NCI-H2081 treated with DMSO at 0.1 percent for 48 hours (cell line): Measurements from ENCODE around the gene NFIC.
"Not testable (repeated sequence)": the region's sequence is repeated elsewhere in the genome, so short reads cannot be mapped to it uniquely, and the experiment has no call there.

Source experiments
- DNase-seq: peaks from one replicate; lab custom pipeline; 2025; lab: John Stamatoyannopoulos, UW

NFIC gene

DNA sequence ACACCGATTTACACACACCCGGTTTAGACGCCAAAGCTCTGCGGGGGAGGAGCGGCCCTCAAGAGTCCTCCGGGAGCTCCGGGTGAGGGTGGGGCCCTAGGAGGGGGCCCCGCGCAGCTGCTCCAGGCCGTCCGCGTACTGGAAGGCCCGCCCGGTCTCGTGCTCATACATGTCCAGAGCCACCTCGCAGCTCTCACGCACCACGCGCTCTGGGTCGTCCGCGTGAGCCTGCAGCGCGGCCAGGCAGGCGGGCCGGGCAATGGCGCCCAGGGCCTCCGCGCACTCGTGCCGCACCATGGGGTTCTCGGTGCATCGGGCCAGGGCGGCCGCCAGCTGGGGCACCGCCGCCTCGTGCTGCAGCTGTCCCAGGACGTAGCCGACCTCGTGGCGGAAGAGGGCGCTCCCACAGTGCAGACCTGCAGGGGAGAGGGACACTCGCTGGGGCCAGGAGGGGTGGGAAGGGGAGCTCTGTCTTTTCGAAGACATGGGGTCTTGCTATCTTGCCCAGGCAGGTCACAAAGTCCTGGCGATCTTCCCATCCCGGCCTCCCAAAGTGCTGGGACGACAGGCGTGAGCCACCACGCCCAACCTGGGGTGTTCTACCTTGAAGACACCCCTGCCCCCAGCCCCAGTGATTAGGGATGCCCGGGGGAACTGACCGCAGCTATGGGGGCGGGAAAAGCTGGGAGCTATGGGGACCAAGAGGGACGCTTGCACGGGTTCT lies 125.2 kb downstream of the NFIC start:
- no peak for DNase-seq

DNA sequence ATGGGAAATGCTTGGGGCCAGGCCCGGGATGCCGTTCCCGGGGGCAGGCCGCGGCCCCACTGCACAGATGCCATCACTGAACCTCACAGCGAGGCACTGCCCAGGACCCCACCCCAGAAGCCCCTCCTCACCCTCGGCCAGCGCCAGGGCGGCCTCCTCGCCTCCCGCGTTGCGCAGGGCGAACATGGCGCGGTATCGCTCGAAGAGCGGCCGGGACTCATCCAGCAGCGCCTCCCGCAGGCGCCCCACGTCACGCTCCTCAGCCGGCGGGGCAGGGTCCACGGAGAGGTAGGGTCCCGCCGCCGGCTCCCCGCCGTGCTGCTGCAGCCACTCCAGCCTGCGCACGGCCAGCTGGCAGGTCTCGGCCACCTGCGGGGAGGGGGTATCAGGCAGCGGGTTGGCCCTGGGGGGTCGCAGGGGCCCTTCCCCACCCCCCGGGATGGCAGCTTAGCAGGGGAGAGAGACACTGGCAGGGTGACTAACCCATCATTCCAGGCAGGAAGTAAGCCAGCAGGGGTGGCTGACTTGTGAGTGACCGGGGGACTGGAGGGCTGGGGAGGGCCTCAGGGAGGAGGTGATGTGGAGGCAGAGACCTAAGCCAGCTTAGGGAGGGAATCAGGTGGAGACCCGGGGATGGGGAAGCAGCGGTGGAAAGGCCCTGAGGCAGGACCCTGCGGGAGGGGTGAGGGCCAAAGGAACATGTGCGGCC lies 125.9 kb downstream of the NFIC start:
- no peak for DNase-seq

DNA sequence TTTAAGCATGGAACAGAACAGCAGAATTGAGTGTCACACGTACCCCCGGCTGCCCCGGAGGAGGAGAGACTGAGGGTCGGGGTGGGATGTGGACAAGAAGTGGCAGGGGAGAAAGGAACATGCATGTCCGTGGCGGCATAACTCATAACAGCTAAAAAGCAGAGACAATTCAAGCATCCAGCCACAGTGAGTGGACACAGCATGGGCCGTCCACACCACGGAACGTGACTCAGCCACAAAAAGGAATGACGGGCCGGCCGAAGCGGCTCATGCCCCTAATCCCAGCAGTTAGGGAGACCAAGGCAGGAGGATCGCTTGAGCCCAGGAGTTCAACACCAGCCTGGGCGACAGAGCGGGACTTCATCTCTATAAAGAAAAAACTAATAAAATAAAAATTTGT lies 126.5 kb downstream of the NFIC start:
- DNase-seq, result no peak

DNA sequence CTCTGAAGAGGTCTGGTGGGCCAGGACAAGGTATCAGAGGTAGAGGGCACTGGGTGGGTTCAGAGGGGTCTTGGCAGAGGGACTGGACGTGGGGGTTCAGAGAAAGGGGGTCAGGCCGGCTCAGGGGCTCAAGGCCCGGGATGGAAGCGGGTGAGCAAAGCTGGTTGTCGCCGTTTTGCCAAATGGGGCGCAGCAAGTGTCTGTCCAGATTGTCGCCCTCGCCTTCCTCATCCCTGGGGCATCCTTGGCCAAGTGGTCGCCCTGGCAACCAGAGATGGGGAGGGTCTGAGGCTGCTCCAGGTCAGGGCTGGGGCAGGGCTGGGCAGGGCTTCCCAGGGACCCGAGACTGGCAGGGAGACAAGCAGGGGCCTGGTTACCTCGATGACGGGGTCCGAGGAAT lies 127.3 kb downstream of the NFIC start:
- no peak for DNase-seq

DNA sequence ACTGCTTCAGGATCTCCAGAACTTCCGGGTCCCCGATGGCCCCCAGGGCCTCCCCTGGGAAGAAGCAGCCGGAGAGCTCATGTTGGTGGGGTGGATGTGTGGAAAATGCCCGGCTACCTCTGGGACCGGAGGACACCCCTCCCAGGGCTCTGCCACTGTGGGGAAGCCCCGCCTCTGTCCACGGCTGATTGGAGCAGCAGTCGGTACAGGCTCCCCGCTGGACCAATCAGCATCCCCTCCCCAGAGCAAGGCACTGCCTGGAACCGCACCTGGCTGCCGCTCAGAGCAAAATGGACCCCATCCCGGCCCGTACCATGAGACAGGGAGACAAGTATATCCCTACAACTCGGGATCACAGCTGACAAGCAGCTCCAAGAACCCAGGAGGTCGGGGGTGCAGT lies 127.7 kb downstream of the NFIC start:
- no peak for DNase-seq

DNA sequence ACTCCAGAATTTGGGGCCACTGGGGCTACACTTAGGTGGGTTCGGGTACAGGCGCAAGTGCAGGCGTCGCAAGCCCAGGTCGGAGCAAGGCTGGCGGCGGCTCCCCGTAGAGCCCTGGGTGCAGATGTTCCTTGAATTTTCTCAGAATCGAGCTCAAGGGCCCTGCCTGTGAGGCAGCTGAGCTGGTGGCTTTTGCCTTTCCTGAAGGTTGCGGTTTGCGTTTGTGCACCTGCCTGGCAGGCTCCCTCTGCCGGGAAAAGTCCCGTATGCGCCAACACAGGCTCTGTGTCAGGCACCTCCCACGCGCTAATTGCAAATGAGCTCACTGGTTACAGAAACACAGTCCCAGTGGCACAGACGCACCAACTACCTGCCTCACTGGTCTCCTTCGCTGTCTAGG lies 128.2 kb downstream of the NFIC start:
- no peak for DNase-seq

DNA sequence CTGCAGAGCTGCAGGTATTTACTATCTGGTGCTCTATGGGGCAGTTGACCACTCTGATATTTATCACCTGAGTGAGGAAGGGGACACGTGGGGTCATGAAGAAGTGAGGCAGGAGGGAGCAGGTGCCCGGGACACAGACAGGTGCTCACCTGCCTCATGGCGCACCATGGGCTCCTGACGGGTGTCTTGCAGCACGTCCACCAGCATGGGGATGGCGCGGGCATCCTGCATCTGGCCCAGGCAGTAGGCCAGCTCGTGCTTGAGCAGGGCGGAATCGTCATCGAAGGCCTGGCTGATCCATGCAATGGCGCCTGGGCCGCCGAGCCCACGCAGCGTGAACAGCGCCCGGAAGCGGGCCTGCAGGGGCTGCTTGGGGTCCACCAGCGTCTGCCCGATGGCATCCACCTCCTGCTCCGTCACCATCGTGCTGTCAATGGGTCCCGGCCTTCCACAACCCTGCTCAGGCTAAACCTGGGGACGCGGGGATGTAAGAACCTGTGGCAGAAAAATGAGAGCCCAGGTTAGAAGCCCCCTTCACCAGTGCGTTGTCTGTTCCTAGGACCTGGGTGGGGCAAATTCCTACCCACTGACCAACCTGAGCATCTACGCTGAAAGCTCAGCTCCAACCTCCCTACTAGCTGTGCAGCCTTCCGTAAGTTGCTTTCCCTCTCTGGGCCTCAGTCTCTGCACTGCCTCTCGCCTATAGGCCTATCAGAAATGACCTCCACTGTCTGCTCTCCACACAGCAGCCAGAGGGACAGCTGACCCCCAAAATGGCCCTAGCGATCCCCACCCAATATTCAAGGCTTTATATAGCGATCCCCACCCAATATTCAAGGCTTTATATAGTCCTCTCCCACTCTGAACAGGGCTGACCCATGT lies 130.2 kb downstream of the NFIC start:
- DNase-seq, result no peak

DNA sequence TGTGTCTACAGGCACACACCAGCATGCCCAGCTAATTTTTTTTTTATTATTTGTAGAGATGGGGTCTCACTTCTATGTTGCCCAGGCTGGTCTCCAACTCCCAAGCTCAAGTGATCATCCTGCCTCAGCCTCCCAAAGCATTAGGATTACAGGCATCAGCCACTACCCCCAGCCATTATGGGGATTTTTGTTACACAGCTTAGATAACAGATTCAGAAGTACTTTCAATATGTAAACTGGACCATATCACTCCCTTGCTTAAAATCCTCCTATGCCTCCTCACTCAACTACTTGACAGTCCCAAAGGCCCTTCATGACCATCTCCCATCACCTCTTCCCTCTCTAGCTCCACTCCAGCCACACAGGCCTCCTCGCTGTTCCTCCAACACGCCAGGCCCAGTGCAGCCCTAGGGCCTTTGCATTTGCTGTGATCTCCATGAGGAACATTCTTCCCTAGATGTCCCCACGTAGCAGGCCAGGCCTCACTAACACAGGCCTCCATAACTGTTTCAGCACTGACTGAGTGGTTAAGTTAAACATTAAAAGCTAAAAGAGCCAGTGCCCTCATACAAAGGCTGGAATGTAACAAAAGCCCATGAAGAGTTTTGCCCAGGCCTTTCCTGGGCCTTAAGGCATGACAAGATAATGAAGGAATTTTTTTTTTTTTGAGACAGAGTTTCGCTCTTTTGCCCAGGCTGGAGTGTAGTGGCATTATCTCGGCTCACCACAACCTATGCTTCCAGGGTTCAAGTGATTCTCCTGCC lies 131.6 kb downstream of the NFIC start:
- no peak for DNase-seq

DNA sequence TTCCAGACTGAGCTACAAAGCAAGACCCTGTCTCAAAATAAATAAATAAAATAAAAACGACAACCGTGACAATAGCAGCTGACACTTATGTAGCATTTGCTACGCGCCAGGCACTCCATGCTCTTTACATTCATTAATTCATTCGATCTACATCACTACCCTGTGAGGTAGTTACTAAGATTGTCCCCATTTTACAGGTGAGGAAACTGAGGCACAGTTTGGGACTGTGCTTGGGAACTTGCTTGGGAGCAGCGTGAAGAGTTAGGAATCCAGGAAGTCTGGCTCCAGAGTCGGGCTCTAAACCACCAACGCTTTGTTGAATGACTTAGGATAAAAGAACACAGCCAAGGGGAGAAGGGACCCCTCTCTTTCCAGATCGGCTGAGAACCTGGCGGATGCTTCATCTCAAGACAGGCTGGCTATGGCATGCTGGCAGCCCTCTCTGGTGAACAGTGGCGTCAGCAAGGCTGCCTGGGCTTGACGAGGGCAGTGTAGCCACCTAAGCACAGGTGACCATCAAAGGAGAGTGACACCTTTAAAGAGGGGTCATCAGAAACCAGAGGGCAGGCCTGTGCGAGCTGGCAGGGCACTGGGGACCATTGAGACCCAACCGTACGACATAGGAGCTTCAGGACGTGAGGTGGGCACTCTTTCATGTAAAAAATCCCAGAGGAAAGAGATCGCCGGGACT lies 133.5 kb downstream of the NFIC start:
- no peak for DNase-seq

DNA sequence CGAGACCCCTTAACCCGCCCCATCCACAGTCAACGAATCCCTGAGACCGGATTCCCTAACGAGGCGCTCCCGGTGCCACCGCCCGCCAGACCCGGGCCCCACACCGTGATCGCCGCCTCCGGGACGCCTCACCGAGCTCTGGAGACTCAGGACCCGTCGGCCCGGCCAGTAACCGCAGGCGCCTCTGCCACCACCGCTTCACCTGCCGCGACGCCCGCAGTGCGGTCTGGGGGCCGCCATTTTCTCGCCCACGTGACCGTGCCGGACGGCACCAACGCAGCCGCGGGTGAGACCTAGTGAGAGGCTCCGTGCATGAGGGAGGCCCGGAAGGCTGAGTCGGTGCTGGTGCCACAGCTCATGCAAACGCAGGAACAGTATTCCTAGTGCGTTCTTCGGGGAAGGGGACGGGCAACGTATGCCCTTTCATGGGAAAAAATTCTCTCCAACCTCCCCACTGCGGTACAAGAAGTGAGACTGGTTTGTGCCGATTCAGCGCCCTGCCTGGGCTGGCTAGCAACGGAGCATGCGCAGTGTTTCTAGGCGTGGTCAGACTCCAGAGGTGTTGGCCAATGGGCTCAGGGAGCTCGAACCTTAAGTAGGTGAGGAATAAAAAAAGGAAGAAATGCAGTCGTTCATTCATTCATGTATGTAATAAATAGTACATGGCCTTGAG lies 134.2 kb downstream of the NFIC start, which contains the start of gene DOHH:
DOHH (minus strand) TSS at position 246 of the 673 bp plus-strand sequence. CDS start 3,860 bp downstream, outside the sequence.
- peak; percentile 91 for DNase-seq

DNA sequence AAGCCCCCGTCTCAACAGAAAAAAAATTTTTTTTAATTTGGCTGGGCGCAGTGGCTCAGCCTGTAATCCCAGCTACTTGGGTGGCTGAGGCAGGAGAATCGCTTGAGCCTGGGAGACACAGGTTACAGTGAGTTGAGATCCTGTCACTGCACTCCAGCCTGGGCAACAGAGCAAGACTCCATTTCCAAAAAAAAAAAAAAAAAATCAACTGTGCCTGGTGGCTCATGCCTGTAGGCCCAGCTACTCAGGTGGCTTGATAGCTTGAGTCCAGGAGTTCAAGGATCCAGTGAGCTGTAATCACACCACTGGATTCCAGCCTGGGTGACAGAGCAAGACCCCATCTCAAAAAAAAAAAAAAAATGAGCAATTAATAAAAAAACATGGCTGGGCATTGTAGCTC lies 135.4 kb downstream of the NFIC start:
- no peak for DNase-seq

DNA sequence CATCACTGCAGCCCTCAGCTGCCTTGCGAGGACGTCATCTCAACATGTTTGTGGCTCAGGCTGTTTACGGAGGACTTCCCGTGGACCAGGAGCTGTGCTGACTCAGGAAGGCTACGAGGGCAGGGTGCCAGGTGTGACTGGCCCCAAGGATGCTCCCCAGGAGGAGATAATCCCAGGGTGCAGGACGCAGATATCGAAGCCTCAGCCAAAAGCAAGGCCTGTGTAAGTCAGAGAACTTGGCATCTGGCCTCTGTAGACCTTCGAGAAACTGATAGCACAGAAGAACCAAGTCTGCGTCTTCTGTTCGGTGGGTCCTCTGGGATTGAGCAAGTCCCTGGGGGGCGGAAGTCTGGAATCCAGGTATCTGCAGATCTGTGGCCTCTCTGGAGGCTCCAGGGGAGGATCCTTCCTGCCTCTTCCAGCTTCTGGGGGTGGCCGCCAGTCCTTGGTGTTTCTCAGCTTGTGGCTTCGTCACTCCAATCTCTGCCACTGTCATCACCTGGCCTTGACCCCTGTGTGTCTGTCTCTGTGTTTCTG lies 136.7 kb downstream of the NFIC start:
- no peak for DNase-seq

DNA sequence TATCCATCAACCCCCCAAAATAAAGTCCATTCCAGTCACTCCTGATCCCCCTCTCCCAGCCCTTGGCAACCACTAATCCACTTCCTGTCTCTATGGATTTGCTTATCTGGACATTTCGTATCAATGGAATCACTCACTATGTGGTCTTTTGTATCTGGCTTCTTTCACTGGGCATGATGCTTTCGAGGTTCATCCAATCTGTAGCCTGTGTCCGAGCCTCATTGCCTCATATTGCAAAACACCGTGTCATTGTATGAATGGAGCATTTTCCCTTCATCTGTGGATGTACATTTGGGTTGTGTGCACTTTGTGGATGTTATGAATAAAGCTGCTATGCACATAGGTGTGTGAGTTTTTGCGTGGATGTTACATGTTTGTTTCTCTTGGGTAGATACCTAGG lies 138.4 kb downstream of the NFIC start:
- DNase-seq, result no peak

DNA sequence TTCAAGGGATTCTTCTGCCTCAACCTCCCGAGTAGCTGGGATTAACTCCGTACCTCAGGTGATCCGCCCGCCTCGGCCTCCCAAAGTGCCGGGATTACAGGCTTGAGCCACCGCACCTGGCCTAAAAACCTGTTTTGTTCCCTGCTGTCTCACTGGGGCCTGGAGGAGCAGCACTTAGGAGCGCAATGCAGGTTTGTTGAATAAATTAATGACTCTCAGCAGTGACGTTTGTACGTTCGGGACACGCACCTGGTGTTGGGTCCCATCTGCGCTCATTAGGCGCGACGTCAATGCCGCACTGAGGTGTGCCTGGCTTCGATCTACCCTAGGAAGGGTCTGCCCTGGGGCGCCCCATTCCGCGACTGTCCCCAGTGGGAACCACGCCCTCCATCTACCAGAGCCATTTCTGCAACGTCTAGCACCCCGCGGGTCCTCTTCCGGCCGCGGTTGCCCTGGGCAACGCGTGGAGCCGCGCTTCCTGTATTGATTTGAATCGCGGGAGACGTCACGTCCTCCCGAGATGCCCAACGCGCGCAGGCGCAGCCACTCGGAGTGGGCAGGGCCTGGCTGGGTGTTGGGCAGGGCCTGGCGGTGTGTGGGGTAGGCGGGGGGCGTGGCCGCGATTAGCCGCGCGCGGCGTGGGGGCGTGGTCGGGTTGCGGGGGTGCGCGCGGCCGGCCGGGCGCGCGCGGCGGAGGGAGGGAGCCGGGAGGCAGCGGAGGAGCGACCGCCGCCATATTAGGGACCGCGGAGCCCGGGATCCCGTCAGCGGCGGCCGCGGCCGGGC lies 139.4 kb downstream of the NFIC start, which contains the start of gene FZR1:
FZR1 (plus strand) TSS at position 714 of the 786 bp plus-strand sequence. CDS start 16,679 bp downstream, outside the sequence.
- DNase-seq, result peak; percentile 94

DNA sequence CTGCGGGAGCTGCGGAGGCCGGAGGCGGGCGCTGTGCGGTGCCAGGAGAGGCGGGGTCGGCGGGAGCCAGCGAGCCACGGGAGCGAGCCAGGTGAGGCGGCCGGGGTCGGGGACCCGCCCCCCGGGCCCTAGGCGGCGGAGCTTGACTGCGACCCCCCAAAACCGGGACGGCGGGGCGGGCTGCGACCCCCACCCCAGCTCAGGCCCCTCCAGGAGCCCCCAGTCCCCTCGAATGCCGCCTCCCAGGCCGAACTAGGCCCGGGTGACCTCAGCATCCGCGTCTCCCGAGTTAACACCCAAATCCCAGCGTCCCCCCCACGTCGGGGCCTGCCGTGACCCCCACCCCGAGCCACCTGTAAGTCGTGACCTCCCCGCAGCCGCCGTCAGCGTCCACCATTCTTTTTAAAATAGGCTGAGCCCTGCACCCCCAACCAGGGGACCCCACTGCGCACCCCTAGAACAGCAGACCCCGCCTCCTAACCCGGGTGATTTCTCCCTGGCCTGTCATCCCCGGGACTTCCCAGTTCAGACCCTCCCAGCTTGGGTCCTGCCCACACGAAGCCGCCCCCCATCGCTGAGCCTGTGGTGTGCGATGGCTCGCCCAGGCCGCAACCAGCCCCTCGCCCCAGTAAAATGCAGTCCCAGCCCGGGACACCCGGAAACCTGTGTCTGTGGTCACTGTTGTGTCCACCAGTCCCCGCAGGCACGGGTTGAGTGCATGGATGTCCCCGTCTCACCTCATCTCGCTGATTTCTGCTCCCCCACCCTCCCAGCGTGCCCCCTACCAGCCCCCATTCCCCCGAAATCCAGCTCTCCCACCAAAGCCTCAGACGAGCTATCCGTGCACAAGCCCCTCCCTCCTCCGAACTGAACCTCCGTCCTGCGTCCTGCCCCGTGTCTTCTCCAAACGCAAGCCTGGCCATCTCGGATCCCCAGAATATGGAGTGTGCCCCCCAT lies 140.3 kb downstream of the NFIC start:
- DNase-seq, result no peak

DNA sequence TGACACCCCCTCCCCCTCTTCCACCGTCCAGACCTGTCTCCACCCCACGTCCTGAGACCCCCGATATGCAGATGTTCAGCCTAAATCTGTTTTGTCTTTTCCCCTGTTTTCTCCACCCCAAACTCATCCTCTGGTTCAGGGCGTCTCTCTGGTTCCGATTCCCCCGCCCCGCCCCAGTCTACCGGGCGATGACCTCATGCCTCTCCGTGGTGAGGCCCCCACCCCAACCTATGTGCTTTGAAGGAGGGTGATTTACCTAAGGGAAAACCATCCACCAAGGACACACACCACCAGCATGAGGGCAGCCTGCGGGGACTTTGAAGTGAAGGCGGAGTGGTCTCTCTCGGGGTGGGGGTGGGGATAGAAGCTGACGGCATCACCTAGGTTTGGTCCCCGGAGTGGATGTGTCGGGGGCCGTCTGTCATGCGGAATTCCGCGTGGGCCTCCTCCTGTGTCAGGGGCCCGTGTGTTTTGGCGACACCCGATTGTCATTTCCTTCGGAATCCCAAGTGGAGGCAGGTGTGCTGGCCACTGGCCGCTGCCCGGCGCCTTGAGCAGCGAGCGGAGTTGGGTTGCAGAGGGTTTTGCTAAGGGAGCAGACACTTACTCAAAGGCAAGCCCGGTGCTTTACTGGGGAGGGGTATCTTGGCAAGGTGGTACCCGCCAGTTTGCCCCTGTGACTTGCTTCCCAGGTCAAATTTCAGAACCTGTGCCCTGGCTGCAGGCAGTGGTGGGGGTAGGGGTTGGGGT lies 141.2 kb downstream of the NFIC start:
- no peak for DNase-seq

DNA sequence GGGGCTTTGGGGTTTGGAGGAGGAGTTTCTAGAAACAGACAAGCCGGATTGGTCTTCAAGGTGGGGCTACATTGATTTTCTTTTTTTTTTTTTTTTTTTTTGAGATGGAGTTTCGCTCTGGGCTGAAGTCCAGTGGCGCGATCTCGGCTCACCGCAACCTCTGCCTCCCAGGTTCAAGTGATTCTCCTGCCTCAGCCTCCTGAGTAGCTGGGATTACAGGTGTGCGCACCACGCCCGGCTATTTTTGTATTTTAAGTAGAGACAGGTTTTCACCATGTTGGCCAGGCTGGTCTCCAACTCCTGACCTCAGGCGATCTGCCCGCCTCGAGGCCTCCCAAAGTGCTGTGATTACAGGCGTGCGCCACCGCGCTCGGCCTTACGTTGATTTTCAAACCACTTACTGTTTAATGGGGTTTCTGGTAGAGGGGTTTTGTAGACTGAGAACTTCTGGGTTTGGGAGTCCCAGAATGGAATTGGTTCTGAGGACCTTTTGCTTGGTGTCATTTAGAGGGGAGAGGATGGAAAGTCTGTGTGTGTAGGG lies 141.8 kb downstream of the NFIC start:
- not testable (repeated sequence) for DNase-seq
